SH-SY5Y (cell line): ENCODE data around the gene EIF3M.

Source experiments
- GATA2 ChIP-seq: IDR thresholded peaks from 2 replicates; pipeline ENCODE4 v1.6.1; 2011; ENCODE audit warnings: mild to moderate bottlenecking, low read depth, low read length
- GATA3 ChIP-seq: IDR thresholded peaks from 2 replicates; pipeline ENCODE4 v1.6.1; 2011; ENCODE audit warnings: low read depth, mild to moderate bottlenecking, low read length, moderate library complexity

DNA sequence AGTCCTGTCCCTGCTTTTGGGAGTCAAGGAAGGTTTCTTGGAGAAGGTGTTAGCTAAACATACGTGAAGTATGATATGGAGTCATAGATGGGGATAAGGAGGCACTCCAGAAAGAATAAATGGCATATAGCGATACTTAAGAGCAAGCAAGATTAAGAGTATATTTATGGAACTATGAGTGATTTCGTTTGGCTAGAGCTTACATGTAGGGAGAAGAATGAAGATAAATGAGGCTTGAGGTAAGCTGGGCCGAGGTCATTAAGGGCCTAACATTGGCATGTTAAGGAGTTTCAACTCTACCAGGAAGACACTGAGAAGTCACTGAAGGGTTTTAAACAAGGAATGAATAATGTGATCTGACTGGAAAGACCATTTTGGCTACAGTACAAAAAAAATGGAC, 33.3 kb downstream of the EIF3M start:
- TF ChIP-seq GATA3, result no peak
- TF ChIP-seq GATA2, result no peak
